Measurements from ENCODE around the gene GDI2. TPM values are rescaled to one million over a fixed set of nuclear protein-coding genes. Genes with fewer than 3 reads are reported as not detected.

GDI2 gene
- total and polyA plus RNA-seq, 3 experiments from 2014 or later, result 171 to 319 (median 311) TPM

DNA sequence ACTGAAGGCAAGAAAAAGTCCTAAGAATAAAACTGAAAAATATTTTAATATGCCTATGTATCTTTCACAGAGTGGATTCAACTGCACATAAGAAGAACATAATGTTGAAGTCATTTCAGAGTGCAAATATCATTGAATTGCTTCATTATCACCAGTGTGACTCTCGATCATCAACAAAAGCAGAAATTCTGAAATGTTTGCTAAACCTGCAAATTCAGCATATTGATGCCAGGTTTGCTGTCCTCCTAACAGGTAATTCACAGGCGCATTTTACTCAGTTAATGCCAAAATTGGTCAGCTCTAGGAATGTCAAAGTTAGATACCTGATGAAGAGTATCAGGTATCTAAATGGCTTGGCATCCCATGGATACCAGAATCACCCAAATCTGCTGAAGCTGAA lies 52.0 kb downstream of the GDI2 start:
- Histone ChIP-seq H3K9me3 (ENCODE audit: low read length) (no peaks in the 10 kb centered on the region), H3K27ac (ENCODE audit: low read depth, low read length) (no peak overlapping the region), H3K4me3 (ENCODE audit: low read length) (no peak overlapping the region), H3K36me3 (ENCODE audit: insufficient read depth, low read length) (peaks cover 63% of the 10 kb centered on the region), H3K27me3 (ENCODE audit: insufficient read depth, low read length, poor library complexity, severe bottlenecking) (no peaks in the 10 kb centered on the region), H3K4me1 (ENCODE audit: insufficient read depth, low read length) (no peaks in the 10 kb centered on the region)
- Mint-ChIP-seq H3K27me3 (no peaks in the 10 kb centered on the region), H3K36me3 (peaks cover 25 to 88% (median 41%) of the 10 kb centered on the region in 3 donors), H3K27ac (no peak overlapping the region), H3K4me1 (peaks cover 0 to 15% (median 0%) of the 10 kb centered on the region in 3 donors), H3K4me3 (no peak overlapping the region), H3K9me3 (no peaks in the 10 kb centered on the region)
- ChIA-PET CTCF (no interaction called here), POLR2A (no interaction called here)
- no peak for DNase-seq

DNA sequence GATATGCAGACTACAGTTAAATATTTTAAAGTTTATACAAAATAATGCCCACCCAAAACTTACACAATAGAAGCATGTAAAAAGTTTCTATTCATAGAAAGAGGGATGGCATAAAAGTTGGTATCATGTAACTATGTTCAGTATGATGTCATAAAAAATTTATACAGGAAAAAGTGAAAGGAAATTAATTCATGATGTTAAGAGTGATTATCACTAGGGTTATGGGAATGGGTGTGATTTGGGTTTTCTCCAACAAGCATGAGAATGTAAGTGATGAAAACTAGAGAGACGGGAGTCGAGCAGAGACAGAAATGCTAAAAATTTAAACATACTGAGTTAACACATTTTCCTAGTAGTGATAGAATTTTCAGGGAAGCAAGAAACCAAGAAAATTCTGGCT lies 52.7 kb downstream of the GDI2 start:
- Histone ChIP-seq H3K36me3 (ENCODE audit: insufficient read depth, low read length) (peaks cover 56% of the 10 kb centered on the region), H3K27me3 (ENCODE audit: insufficient read depth, low read length, poor library complexity, severe bottlenecking) (no peaks in the 10 kb centered on the region), H3K27ac (ENCODE audit: low read depth, low read length) (no peak overlapping the region), H3K9me3 (ENCODE audit: low read length) (no peaks in the 10 kb centered on the region), H3K4me1 (ENCODE audit: insufficient read depth, low read length) (no peaks in the 10 kb centered on the region), H3K4me3 (ENCODE audit: low read length) (no peak overlapping the region)
- H3K4me1 Mint-ChIP-seq, result peaks cover 0 to 10% (median 0%) of the 10 kb centered on the region in 3 donors
- peak overlapping the region in 3 of 8 donors; percentile 38 to 59 (median 48) for H3K27ac Mint-ChIP-seq
- ChIA-PET CTCF (no interaction called here), POLR2A (no interaction called here)
- H3K36me3 Mint-ChIP-seq, result peaks cover 25 to 82% (median 36%) of the 10 kb centered on the region in 3 donors
- DNase-seq, result no peak
- no peaks in the 10 kb centered on the region for H3K27me3 Mint-ChIP-seq
- H3K9me3 Mint-ChIP-seq, result no peaks in the 10 kb centered on the region
- H3K4me3 Mint-ChIP-seq, result no peak overlapping the region

DNA sequence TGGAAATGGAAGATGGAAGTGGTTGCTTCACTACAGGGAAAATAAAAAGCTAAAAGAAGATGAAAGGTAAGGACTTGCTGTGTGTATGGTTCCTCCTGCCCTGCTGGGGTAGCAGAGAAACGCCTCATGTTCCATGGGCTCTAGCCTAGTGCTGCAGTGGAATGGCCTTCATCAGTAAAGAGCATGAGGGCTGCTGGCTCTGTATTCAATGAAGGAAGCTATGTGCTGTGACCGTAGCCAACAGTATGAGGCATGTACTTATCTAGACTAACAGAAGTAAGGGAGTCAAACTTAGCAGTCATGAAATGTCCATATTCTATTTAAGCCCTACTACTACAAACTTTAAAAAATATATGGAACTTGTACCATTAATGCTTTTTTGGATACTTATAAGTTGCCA lies 54.3 kb downstream of the GDI2 start:
- Mint-ChIP-seq H3K27ac (peak overlapping the region in 5 of 8 donors; percentile 36 to 82 (median 53)), H3K4me1 (no peaks in the 10 kb centered on the region), H3K9me3 (no peaks in the 10 kb centered on the region), H3K36me3 (peaks cover 20 to 69% (median 27%) of the 10 kb centered on the region in 3 donors), H3K4me3 (no peak overlapping the region), H3K27me3 (no peaks in the 10 kb centered on the region)
- Histone ChIP-seq H3K4me3 (ENCODE audit: low read length) (no peak overlapping the region), H3K9me3 (ENCODE audit: low read length) (no peaks in the 10 kb centered on the region), H3K36me3 (ENCODE audit: insufficient read depth, low read length) (peaks cover 41% of the 10 kb centered on the region), H3K27me3 (ENCODE audit: insufficient read depth, low read length, poor library complexity, severe bottlenecking) (no peaks in the 10 kb centered on the region), H3K4me1 (ENCODE audit: insufficient read depth, low read length) (no peaks in the 10 kb centered on the region), H3K27ac (ENCODE audit: low read depth, low read length) (no peak overlapping the region)
- POLR2A ChIA-PET, result interaction anchor here (0.6 kb wide), 1 partner anchor 70 kb away, joined by 3 read pairs; no protein-coding TSS in a partner anchor
- CTCF ChIA-PET, result interaction anchor here (1.3 kb wide), 1 partner anchor 14 kb away, joined by 3 read pairs; no protein-coding TSS in a partner anchor
- DNase-seq, result no peak

DNA sequence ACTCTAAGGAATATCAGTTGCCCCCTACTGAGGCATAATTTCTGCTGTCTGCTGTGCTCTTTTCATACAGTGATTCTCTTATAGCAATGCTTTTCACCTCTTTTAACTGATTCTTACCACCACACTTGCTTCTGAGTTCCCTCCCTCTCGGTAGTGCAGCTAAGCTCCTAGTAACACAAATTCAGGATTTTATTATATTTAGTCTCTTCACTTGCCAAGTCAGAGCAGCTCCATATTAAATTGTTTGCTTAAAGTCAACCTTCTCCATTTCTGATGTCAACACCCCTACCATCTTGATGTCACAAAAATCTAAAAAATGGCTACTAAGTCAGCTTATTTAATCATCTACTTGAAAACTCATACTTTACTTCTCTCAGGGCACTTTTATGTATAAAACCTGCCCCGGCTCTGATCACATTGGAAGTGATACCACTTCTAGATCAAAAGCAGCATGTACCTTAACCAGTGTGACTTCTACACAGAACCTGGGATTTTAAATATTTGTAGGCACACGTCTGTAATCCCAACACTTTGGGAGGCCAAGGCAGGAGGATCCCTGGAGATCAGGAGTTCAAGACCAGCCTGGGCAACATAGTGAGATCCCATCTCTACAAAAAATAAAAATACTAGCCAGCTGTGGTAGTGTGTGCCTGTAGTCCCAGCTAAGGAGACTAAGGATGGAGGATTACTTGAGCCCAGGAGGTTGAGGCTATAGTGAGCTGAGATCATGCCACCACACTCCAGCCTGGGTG lies 55.3 kb downstream of the GDI2 start:
- ChIA-PET CTCF (interaction anchor here (1.1 kb wide), 1 partner anchor 127 kb away, joined by 3 read pairs; no protein-coding TSS in a partner anchor), POLR2A (no interaction called here)
- Histone ChIP-seq H3K4me3 (ENCODE audit: low read length) (no peak overlapping the region), H3K27ac (ENCODE audit: low read depth, low read length) (no peak overlapping the region), H3K9me3 (ENCODE audit: low read length) (no peaks in the 10 kb centered on the region), H3K4me1 (ENCODE audit: insufficient read depth, low read length) (no peaks in the 10 kb centered on the region), H3K27me3 (ENCODE audit: insufficient read depth, low read length, poor library complexity, severe bottlenecking) (no peaks in the 10 kb centered on the region), H3K36me3 (ENCODE audit: insufficient read depth, low read length) (peaks cover 38% of the 10 kb centered on the region)
- H3K9me3 Mint-ChIP-seq, result no peaks in the 10 kb centered on the region
- H3K27me3 Mint-ChIP-seq, result no peaks in the 10 kb centered on the region
- peaks cover 2 to 6% (median 2%) of the 10 kb centered on the region in 3 donors for H3K4me1 Mint-ChIP-seq
- peak overlapping the region; percentile 23 to 88 (median 52) for H3K27ac Mint-ChIP-seq
- no peak overlapping the region for H3K4me3 Mint-ChIP-seq
- no peak for DNase-seq
- H3K36me3 Mint-ChIP-seq, result peaks cover 20 to 71% (median 27%) of the 10 kb centered on the region in 3 donors

DNA sequence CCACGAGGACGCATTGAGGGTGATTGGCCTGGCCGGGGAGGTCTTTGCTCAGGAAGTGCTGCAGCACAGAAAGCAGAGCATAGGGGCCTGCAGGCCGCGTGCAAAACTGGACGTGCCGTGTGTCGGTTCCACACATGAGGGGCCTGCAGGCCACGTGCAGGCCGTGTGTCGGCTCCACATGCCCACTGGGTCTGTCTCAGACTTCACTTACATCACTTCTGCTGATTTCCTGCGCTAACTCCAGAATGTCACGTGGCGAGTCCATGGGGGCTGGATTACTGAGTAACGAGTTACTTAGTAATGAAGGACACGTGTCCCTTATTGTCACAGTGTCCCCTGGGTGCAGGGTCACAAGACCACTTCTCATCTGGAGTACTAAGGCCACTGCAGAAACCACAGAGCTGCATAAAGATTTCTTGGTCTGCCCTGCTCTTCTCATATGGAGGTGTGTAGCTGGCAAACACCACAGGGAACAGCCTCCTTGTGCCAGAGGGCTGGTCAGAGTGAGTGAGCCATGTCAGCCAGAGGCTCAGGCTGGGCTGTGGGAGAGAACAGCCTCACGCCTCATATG lies 60.8 kb downstream of the GDI2 start:
- no peaks in the 10 kb centered on the region for H3K9me3 Mint-ChIP-seq
- H3K36me3 Mint-ChIP-seq, result peaks cover 3 to 70% (median 17%) of the 10 kb centered on the region in 3 donors
- no peaks in the 10 kb centered on the region for H3K27me3 Mint-ChIP-seq
- Histone ChIP-seq H3K9me3 (ENCODE audit: low read length) (no peaks in the 10 kb centered on the region), H3K27me3 (ENCODE audit: insufficient read depth, low read length, poor library complexity, severe bottlenecking) (no peaks in the 10 kb centered on the region), H3K4me1 (ENCODE audit: insufficient read depth, low read length) (no peaks in the 10 kb centered on the region), H3K36me3 (ENCODE audit: insufficient read depth, low read length) (peaks cover 17% of the 10 kb centered on the region), H3K27ac (ENCODE audit: low read depth, low read length) (no peak overlapping the region), H3K4me3 (ENCODE audit: low read length) (no peak overlapping the region)
- no peak for DNase-seq
- H3K27ac Mint-ChIP-seq, result peak overlapping the region in 3 of 8 donors; percentile 3 to 70 (median 19)
- H3K4me1 Mint-ChIP-seq, result peaks cover 8 to 31% (median 31%) of the 10 kb centered on the region in 3 donors
- H3K4me3 Mint-ChIP-seq, result no peak overlapping the region
- CTCF ChIA-PET, result interaction anchor here (0.7 kb wide), 1 partner anchor 16 kb away, joined by 3 read pairs; no protein-coding TSS in a partner anchor
- POLR2A ChIA-PET, result no interaction called here

DNA sequence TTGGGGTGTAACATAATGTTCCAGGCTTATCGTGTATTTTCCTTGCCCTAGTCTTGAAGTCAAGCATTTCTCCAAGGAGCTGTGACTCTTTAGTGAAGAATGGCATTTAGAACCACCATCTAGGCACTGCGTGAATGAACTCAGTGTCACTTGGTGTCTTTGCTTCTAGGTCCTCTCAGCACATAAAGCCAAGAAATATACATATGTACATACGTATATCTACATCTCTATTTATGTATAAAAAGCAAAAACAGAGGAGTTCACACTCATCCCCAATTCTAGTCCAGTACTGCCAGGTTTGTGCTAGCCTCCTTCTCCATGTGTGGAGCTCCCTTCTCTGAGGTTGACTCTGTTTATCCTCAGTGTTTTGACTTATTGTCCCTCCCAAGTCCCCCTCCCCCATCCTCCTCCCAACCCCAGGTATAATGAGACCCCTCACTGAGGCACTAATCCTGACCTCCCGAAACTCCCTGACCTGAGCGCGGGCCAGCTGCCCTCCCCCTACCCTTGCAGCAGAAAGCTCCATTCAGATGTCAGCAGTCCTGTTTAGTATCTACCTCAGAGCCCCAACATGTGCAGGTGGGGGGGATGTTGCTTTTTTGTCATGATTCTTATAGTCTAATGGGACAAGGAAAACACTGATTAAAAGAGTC lies 61.5 kb downstream of the GDI2 start:
- ChIA-PET CTCF (no interaction called here), POLR2A (no interaction called here)
- Mint-ChIP-seq H3K27ac (peak overlapping the region in 3 of 8 donors; percentile 3 to 70 (median 19)), H3K9me3 (no peaks in the 10 kb centered on the region), H3K4me1 (peaks cover 13 to 35% (median 35%) of the 10 kb centered on the region in 3 donors), H3K27me3 (no peaks in the 10 kb centered on the region), H3K4me3 (no peak overlapping the region), H3K36me3 (peaks cover 3 to 70% (median 21%) of the 10 kb centered on the region in 3 donors)
- H3K9me3 ChIP-seq (ENCODE audit: low read length), result no peaks in the 10 kb centered on the region
- DNase-seq, result no peak
- H3K36me3 ChIP-seq (ENCODE audit: insufficient read depth, low read length), result peaks cover 19% of the 10 kb centered on the region
- H3K4me1 ChIP-seq (ENCODE audit: insufficient read depth, low read length), result no peaks in the 10 kb centered on the region
- H3K27me3 ChIP-seq (ENCODE audit: insufficient read depth, low read length, poor library complexity, severe bottlenecking), result no peaks in the 10 kb centered on the region
- no peak overlapping the region for H3K27ac ChIP-seq (ENCODE audit: low read depth, low read length)
- no peak overlapping the region for H3K4me3 ChIP-seq (ENCODE audit: low read length)

DNA sequence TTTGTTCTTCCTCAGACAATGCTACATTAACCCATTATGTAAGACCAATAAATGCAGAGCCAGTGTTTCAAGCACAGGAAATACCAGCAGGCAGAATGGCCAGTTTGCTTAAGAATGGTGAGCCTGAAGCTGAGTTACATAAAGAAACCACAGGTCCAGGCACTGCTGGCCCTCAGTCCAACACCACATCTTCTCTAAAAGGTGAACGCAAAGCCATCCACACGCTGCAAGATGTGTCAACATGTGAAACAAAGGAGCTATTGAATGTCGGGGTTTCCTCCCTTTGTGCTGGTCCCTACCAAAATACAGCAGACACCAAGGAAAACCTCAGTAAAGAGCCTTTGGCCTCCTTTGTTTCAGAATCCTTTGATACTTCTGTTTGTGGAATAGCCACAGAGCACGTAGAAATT lies 64.8 kb downstream of the GDI2 start:
- no peak for DNase-seq
- Histone ChIP-seq H3K4me3 (ENCODE audit: low read length) (no peak overlapping the region), H3K27me3 (ENCODE audit: insufficient read depth, low read length, poor library complexity, severe bottlenecking) (no peaks in the 10 kb centered on the region), H3K4me1 (ENCODE audit: insufficient read depth, low read length) (no peaks in the 10 kb centered on the region), H3K27ac (ENCODE audit: low read depth, low read length) (no peak overlapping the region), H3K9me3 (ENCODE audit: low read length) (no peaks in the 10 kb centered on the region), H3K36me3 (ENCODE audit: insufficient read depth, low read length) (peaks cover 30% of the 10 kb centered on the region)
- ChIA-PET CTCF (no interaction called here), POLR2A (no interaction called here)
- Mint-ChIP-seq H3K4me3 (no peak overlapping the region), H3K27me3 (no peaks in the 10 kb centered on the region), H3K27ac (peak overlapping the region in 1 of 8 donors; percentile 55), H3K36me3 (peaks cover 0 to 87% (median 34%) of the 10 kb centered on the region in 3 donors), H3K9me3 (no peaks in the 10 kb centered on the region), H3K4me1 (peaks cover 11 to 35% (median 31%) of the 10 kb centered on the region in 3 donors)

DNA sequence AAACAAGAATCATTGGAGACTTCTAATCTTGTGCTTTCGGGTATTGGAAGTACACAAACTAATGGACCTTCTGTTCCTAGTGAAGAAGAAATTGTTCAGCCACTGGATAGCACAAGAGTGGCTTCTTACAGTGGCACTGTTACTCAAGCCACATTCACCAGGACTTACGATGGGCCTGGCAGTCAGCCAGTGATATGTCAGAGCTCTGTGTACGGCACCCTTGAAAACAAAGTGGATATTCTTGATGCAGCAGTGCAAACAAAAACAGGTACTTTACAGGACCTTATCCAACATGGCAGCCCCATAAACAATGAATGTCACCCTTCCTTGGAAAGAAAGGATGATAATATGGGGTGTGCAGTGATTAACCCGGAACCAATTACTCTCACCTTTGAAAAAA lies 67.0 kb downstream of the GDI2 start:
- H3K4me1 ChIP-seq (ENCODE audit: insufficient read depth, low read length), result no peaks in the 10 kb centered on the region
- DNase-seq, result no peak
- H3K36me3 Mint-ChIP-seq, result peaks cover 3 to 86% (median 30%) of the 10 kb centered on the region in 3 donors
- no peak overlapping the region for H3K4me3 Mint-ChIP-seq
- peaks cover 44% of the 10 kb centered on the region for H3K36me3 ChIP-seq (ENCODE audit: insufficient read depth, low read length)
- ChIA-PET CTCF (no interaction called here), POLR2A (interaction anchor here (0.7 kb wide), 1 partner anchor 28 kb away, joined by 3 read pairs; no protein-coding TSS in a partner anchor)
- no peaks in the 10 kb centered on the region for H3K9me3 ChIP-seq (ENCODE audit: low read length)
- no peaks in the 10 kb centered on the region for H3K27me3 Mint-ChIP-seq
- peak overlapping the region in 2 of 8 donors; percentile 29 to 91 for H3K27ac Mint-ChIP-seq
- no peak overlapping the region for H3K4me3 ChIP-seq (ENCODE audit: low read length)
- no peaks in the 10 kb centered on the region for H3K9me3 Mint-ChIP-seq
- H3K4me1 Mint-ChIP-seq, result peaks cover 11 to 26% (median 17%) of the 10 kb centered on the region in 3 donors
- no peaks in the 10 kb centered on the region for H3K27me3 ChIP-seq (ENCODE audit: insufficient read depth, low read length, poor library complexity, severe bottlenecking)
- H3K27ac ChIP-seq (ENCODE audit: low read depth, low read length), result no peak overlapping the region
